ENCODE results near the gene RNPEPL1.
"Not testable (repeated sequence)": the region's sequence is repeated elsewhere in the genome, so short reads cannot be mapped to it uniquely, and the experiment has no call there.

Gene RNPEPL1

DNA sequence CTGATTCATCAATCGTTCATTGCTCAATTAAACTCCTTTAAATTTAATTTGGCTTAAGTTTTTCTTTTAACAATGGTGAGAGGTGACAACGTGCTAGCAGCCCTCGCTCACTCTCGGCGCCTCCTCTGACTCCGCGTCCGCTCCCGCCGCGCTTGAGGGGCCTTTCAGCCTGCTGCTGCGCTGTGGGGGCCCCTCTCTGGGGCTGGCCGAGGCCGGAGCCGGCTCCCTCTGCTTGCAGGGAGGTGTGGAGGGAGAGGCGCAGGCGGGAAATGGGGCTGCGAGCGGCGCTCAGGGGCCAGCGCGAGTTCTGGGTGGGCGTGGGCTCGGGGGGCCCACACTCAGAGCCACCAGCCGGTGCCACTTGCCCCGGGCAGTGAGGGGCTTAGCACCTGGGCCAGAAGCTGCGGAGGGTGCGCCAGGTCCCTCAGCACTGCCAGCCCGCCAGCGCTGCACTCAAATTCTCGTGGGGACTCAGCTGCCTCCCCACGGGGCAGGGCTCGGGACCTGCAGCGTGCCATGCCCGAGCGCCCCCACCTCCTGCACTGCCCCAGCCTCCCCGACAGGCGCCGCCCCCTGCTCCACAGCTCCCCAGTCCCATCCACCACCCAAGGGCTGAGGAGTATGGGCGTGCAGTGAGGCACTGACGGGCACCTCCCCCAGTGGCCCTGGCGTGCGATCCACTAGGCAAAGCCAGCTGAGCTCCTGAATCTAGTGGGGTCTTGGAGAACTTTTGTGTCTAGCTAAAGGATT, 30.1 kb upstream of the RNPEPL1 start:
- Histone ChIP-seq H3K27ac (no peak overlapping the region), H3K4me3 (IDR thresholded peaks at IDR 0.05; ENCODE audit: insufficient read depth, low read depth, low read length) (no peak overlapping the region), H3K4me1 (ENCODE audit: low read depth, poor library complexity, severe bottlenecking) (no peaks in the 10 kb centered on the region), H2AFZ (ENCODE audit: low read depth) (no peak overlapping the region), H3K27me3 (ENCODE audit: insufficient read depth, low read depth) (no peaks in the 10 kb centered on the region), H3K79me2 (ENCODE audit: insufficient read depth, low read depth) (no peaks in the 10 kb centered on the region), H3K4me2 (no peak overlapping the region), H3K36me3 (ENCODE audit: insufficient read depth) (no peaks in the 10 kb centered on the region; the same call in 1 of the 2 replicates), H4K20me1 (ENCODE audit: insufficient read depth) (no peaks in the 10 kb centered on the region), H3K9ac (no peak overlapping the region)
- TF ChIP-seq, protein P1, sequence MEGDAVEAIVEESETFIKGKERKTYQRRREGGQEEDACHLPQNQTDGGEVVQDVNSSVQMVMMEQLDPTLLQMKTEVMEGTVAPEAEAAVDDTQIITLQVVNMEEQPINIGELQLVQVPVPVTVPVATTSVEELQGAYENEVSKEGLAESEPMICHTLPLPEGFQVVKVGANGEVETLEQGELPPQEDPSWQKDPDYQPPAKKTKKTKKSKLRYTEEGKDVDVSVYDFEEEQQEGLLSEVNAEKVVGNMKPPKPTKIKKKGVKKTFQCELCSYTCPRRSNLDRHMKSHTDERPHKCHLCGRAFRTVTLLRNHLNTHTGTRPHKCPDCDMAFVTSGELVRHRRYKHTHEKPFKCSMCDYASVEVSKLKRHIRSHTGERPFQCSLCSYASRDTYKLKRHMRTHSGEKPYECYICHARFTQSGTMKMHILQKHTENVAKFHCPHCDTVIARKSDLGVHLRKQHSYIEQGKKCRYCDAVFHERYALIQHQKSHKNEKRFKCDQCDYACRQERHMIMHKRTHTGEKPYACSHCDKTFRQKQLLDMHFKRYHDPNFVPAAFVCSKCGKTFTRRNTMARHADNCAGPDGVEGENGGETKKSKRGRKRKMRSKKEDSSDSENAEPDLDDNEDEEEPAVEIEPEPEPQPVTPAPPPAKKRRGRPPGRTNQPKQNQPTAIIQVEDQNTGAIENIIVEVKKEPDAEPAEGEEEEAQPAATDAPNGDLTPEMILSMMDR (conservative IDR thresholded peaks at IDR 0.05; ENCODE audit: low read depth, low read length): no peak

DNA sequence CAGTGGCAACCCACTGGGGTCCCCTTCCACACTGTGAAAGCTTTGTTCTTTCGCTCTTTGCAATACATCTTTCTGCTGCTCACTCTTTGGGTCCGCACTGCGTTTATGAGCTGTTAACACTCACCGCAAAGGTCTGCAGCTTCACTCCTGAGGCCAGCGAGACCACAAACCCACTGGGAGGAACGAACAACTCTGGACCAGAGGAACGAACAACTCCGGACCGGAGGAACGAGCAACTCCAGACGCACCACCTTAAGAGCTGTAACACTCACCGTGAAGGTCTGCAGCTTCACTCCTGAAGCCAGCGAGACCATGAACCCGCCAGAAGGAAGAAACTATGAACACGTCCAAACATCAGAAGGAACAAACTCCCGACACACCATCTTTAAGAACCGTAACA, 29.2 kb upstream of the RNPEPL1 start:
- not testable (repeated sequence) for H3K36me3 ChIP-seq (ENCODE audit: insufficient read depth); H3K27ac ChIP-seq; H3K79me2 ChIP-seq (ENCODE audit: insufficient read depth, low read depth); H3K4me3 ChIP-seq (IDR thresholded peaks at IDR 0.05; ENCODE audit: insufficient read depth, low read depth, low read length); H3K4me1 ChIP-seq (ENCODE audit: low read depth, poor library complexity, severe bottlenecking); H4K20me1 ChIP-seq (ENCODE audit: insufficient read depth); H3K27me3 ChIP-seq (ENCODE audit: insufficient read depth, low read depth); H3K4me2 ChIP-seq; H2AFZ ChIP-seq (ENCODE audit: low read depth); H3K9ac ChIP-seq

DNA sequence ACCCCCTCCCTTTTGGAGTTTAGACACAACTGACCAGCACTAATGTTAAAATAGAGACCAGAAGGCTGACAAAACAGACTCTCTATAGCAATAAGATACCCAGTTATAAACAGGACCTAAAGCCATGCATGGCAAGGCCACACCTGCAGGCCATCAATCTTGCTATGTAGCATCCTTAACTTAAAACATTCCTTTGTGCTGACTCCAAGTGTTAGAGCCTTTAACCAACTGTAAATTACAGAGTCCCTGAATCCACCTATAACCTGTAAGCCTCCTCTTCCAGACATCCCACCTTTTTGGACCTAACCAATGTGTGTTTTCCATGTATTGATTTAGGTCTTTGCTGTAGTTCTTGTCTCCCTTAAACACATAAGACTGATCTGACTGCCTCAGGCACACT, 28.4 kb upstream of the RNPEPL1 start:
- H3K27ac ChIP-seq: no peak overlapping the region
- no peaks in the 10 kb centered on the region for H3K27me3 ChIP-seq (ENCODE audit: insufficient read depth, low read depth)
- H3K4me2 ChIP-seq: no peak overlapping the region
- H2AFZ ChIP-seq (ENCODE audit: low read depth): no peak overlapping the region
- no peak overlapping the region for H3K4me3 ChIP-seq (IDR thresholded peaks at IDR 0.05; ENCODE audit: insufficient read depth, low read depth, low read length)
- no peaks in the 10 kb centered on the region for H3K4me1 ChIP-seq (ENCODE audit: low read depth, poor library complexity, severe bottlenecking)
- no peaks in the 10 kb centered on the region for H3K79me2 ChIP-seq (ENCODE audit: insufficient read depth, low read depth)
- H3K9ac ChIP-seq: no peak overlapping the region
- H3K36me3 ChIP-seq (ENCODE audit: insufficient read depth): no peaks in the 10 kb centered on the region; the same call in 1 of the 2 replicates
- TF ChIP-seq, protein P1 (conservative IDR thresholded peaks at IDR 0.05; ENCODE audit: low read depth, low read length): no peak
- no peaks in the 10 kb centered on the region for H4K20me1 ChIP-seq (ENCODE audit: insufficient read depth)

DNA sequence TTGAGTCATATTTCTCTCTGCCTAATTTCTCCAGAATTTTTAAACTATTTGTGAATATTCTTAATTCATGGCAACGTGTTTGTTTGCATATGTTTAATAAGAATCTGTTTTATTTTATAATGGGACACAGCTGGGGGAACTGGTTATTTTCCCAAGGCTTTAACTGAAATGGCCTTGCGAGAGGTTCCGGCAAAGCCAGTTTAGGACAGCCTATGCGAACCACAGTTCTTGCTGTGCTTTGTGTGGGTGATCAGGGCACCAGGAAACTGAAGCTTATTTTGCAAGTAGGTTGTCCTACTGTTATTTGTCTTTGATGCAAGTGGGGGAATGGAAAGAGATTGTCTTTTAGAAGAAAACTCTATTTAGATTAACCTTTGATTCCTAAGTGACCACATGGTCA, 17.0 kb upstream of the RNPEPL1 start:
- Histone ChIP-seq H3K4me2 (no peak overlapping the region), H3K9ac (no peak overlapping the region), H3K79me2 (ENCODE audit: insufficient read depth, low read depth) (peaks cover 8% of the 10 kb centered on the region; the same call in 1 of the 2 replicates), H3K4me3 (IDR thresholded peaks at IDR 0.05; ENCODE audit: insufficient read depth, low read depth, low read length) (no peak overlapping the region), H4K20me1 (ENCODE audit: insufficient read depth) (no peaks in the 10 kb centered on the region), H3K36me3 (ENCODE audit: insufficient read depth) (no peaks in the 10 kb centered on the region), H3K27ac (no peak overlapping the region), H3K27me3 (ENCODE audit: insufficient read depth, low read depth) (no peaks in the 10 kb centered on the region), H2AFZ (ENCODE audit: low read depth) (no peak overlapping the region), H3K4me1 (ENCODE audit: low read depth, poor library complexity, severe bottlenecking) (peaks cover 8% of the 10 kb centered on the region)
- TF ChIP-seq, protein P1 (conservative IDR thresholded peaks at IDR 0.05; ENCODE audit: low read depth, low read length): no peak

DNA sequence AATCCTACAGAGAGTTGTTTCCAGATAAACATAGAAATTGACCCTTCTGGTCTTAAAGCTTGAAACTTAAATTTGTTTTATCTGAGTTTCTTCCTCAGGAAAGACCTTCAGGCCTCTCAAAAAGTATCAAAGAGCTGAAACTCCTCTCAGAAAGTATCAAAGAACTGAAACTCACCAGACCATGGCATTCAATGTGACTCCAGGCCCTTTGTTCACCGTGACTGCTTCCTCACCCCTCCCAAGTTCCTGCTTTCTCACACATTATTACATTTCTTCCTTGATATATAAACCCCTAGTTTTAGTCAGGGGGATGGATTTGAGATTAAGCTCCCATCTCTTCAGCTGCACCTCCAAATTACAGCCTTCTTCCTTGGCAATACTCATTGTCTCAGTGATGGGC, 16.5 kb upstream of the RNPEPL1 start:
- Histone ChIP-seq H3K9ac (no peak overlapping the region), H4K20me1 (ENCODE audit: insufficient read depth) (no peaks in the 10 kb centered on the region), H3K27me3 (ENCODE audit: insufficient read depth, low read depth) (no peaks in the 10 kb centered on the region), H3K36me3 (ENCODE audit: insufficient read depth) (no peaks in the 10 kb centered on the region), H3K4me2 (no peak overlapping the region), H3K27ac (no peak overlapping the region), H3K4me1 (ENCODE audit: low read depth, poor library complexity, severe bottlenecking) (peaks cover 8% of the 10 kb centered on the region), H3K79me2 (ENCODE audit: insufficient read depth, low read depth) (peaks cover 12% of the 10 kb centered on the region; the same call in 1 of the 2 replicates), H3K4me3 (IDR thresholded peaks at IDR 0.05; ENCODE audit: insufficient read depth, low read depth, low read length) (no peak overlapping the region), H2AFZ (ENCODE audit: low read depth) (no peak overlapping the region)
- TF ChIP-seq, protein P1 (conservative IDR thresholded peaks at IDR 0.05; ENCODE audit: low read depth, low read length): no peak
